Measurements from ENCODE around the gene OR52N2.

- TF ChIP-seq CTCF (IDR thresholded peaks at IDR 0.05): no peak
- no peak for TF ChIP-seq NFIC (IDR thresholded peaks at IDR 0.05; ENCODE audit: borderline replicate concordance)
- TF ChIP-seq ELF1 (IDR thresholded peaks at IDR 0.05): no peak
- no peak for TF ChIP-seq TCF12 (IDR thresholded peaks at IDR 0.05)
Measured at GRCh38 chr11:5847711-5848110, 39.0 kb downstream of the OR52N2 start.

Measured in SK-N-SH (cell line).